ENCODE data around the gene BRSK1. TPM values are rescaled to one million over a fixed set of nuclear protein-coding genes. Genes with fewer than 3 reads are reported as not detected.
A peak's percentile ranks its signal among the peaks of the same experiment; 100 is the strongest.

Gene BRSK1
- total RNA-seq, 1 donor from 2014 or later: 24.1 TPM

GRCh38 chr19:55352549-55353145 lies 68.8 kb downstream of the BRSK1 start:
- Mint-ChIP-seq H3K27ac (no peak overlapping the region), H3K9me3 (peaks cover 4% of the 10 kb centered on the region), H3K4me3 (peak overlapping the region; percentile 84), H3K4me1 (peaks cover 27% of the 10 kb centered on the region), H3K27me3 (ENCODE audit: insufficient read depth, low read depth) (peaks cover 53% of the 10 kb centered on the region), H3K36me3 (no peaks in the 10 kb centered on the region)
- no peak for DNase-seq (ENCODE audit: low spot score)
- Histone ChIP-seq H3K36me3 (no peaks in the 10 kb centered on the region), H3K4me3 (no peak overlapping the region), H3K4me1 (peaks cover 31% of the 10 kb centered on the region), H3K27ac (no peak overlapping the region), H3K4me2 (no peak overlapping the region), H2AFZ (replicated peaks) (no peak overlapping the region), H3K27me3 (peaks cover 66% of the 10 kb centered on the region), H3K79me2 (ENCODE audit: low read depth) (no peaks in the 10 kb centered on the region), H3F3A (ENCODE audit: low read depth) (peaks cover 44% of the 10 kb centered on the region), H3K9me3 (ENCODE audit: low read depth) (no peaks in the 10 kb centered on the region), H3K9ac (no peak overlapping the region), H4K20me1 (ENCODE audit: low read depth) (peaks cover 26% of the 10 kb centered on the region)
- TF ChIP-seq CTCF (IDR thresholded peaks at IDR 0.05): no peak
- TF ChIP-seq EZH2 (IDR thresholded peaks at IDR 0.05): no peak
- TF ChIP-seq EZH2phosphoT487 (IDR thresholded peaks at IDR 0.05): no peak

- no peak for DNase-seq (ENCODE audit: low spot score)
- Mint-ChIP-seq H3K27ac (no peak overlapping the region), H3K4me3 (peak overlapping the region; percentile 84), H3K36me3 (no peaks in the 10 kb centered on the region), H3K27me3 (ENCODE audit: insufficient read depth, low read depth) (peaks cover 54% of the 10 kb centered on the region), H3K9me3 (peaks cover 4% of the 10 kb centered on the region), H3K4me1 (peaks cover 21% of the 10 kb centered on the region)
- Histone ChIP-seq H4K20me1 (ENCODE audit: low read depth) (peaks cover 18% of the 10 kb centered on the region), H3K4me2 (peak overlapping the region; percentile 83), H3K27ac (no peak overlapping the region), H3K4me1 (peaks cover 24% of the 10 kb centered on the region), H3K79me2 (ENCODE audit: low read depth) (no peaks in the 10 kb centered on the region), H3K36me3 (no peaks in the 10 kb centered on the region), H2AFZ (replicated peaks) (peak overlapping the region; percentile 45), H3K27me3 (peaks cover 66% of the 10 kb centered on the region), H3K9ac (no peak overlapping the region), H3K9me3 (ENCODE audit: low read depth) (no peaks in the 10 kb centered on the region), H3F3A (ENCODE audit: low read depth) (peaks cover 37% of the 10 kb centered on the region), H3K4me3 (peak overlapping the region; percentile 51)
- TF ChIP-seq CTCF (IDR thresholded peaks at IDR 0.05) (no peak), EZH2 (IDR thresholded peaks at IDR 0.05) (peak; percentile 20)
Measured at GRCh38 chr19:55353356-55353802, 69.6 kb downstream of the BRSK1 start.

GRCh38 chr19:55353803-55354697 lies 70.3 kb downstream of the BRSK1 start:
- H3K27me3 Mint-ChIP-seq (ENCODE audit: insufficient read depth, low read depth): peaks cover 58% of the 10 kb centered on the region
- H3F3A ChIP-seq (ENCODE audit: low read depth): peaks cover 30% of the 10 kb centered on the region
- H3K9me3 Mint-ChIP-seq: peaks cover 4% of the 10 kb centered on the region

More at GRCh38 chr19:55353803-55354697, 70.3 kb downstream of the BRSK1 start:
- Mint-ChIP-seq H3K27ac (no peak overlapping the region), H3K36me3 (no peaks in the 10 kb centered on the region), H3K4me1 (peaks cover 14% of the 10 kb centered on the region), H3K4me3 (peak overlapping the region; percentile 84)
- Histone ChIP-seq H3K27ac (no peak overlapping the region), H2AFZ (replicated peaks) (peak overlapping the region; percentile 45), H3K36me3 (no peaks in the 10 kb centered on the region), H3K27me3 (peaks cover 66% of the 10 kb centered on the region), H3K9me3 (ENCODE audit: low read depth) (no peaks in the 10 kb centered on the region), H3K4me1 (peaks cover 17% of the 10 kb centered on the region), H3K79me2 (ENCODE audit: low read depth) (no peaks in the 10 kb centered on the region), H3K9ac (no peak overlapping the region), H3K4me3 (peak overlapping the region; percentile 51), H4K20me1 (ENCODE audit: low read depth) (peaks cover 12% of the 10 kb centered on the region), H3K4me2 (peak overlapping the region; percentile 83)
- TF ChIP-seq EZH2 (IDR thresholded peaks at IDR 0.05) (peak; percentile 13), EZH2phosphoT487 (IDR thresholded peaks at IDR 0.05) (peak; percentile 63), CTCF (IDR thresholded peaks at IDR 0.05) (no peak)
- DNase-seq (ENCODE audit: low spot score): peak; percentile 84

Data from neural progenitor cell (in vitro differentiated cells).